WTC11 (cell line): Measurements from ENCODE around the gene SERPINB1. TPM values are rescaled to one million over a fixed set of nuclear protein-coding genes. Genes with fewer than 3 reads are reported as not detected.

Experiments
- ATAC-seq: fragments of 200-7000 bp; cut with Tn5 transposase; 2 replicates; pipeline ENCODE4 v1.10.0; 2021; ENCODE audit warnings: mild to moderate bottlenecking, moderate library complexity
- CTCF ChIA-PET: fragments of 300-600 bp; sonication (Branson Sonifier 250); formaldehyde crosslinking; loops from one replicate; lab custom pipeline; 2021; ENCODE audit warnings: antibody characterized with exemption; lab: Charles Lee
- POLR2A ChIA-PET: fragments of 350-600 bp; sonication (Branson Sonifier 250); formaldehyde crosslinking; loops from one replicate; lab custom pipeline; 2021; ENCODE audit warnings: antibody characterized with exemption; lab: Charles Lee
- DNase-seq: peaks from one replicate; pipeline ENCODE4 v3.0.0; 2021; ENCODE audit warnings: low spot score
- H3K27ac Mint-ChIP-seq: 2 replicates; pipeline ENCODE4 v1.8.0; 2021; ENCODE audit warnings: mixed read lengths
- H3K27me3 Mint-ChIP-seq: 2 replicates; pipeline ENCODE4 v1.8.0; 2021; ENCODE audit warnings: low read depth, mild to moderate bottlenecking, moderate library complexity, mixed read lengths
- H3K36me3 Mint-ChIP-seq: 2 replicates; pipeline ENCODE4 v1.8.0; 2021; ENCODE audit warnings: mixed read lengths
- H3K4me1 Mint-ChIP-seq: 2 replicates; pipeline ENCODE4 v1.8.0; 2022; ENCODE audit warnings: mixed read lengths
- H3K4me3 Mint-ChIP-seq: 2 replicates; pipeline ENCODE4 v1.8.0; 2021; ENCODE audit warnings: mild to moderate bottlenecking, moderate library complexity, mixed read lengths
- H3K9me3 Mint-ChIP-seq: 2 replicates; pipeline ENCODE4 v1.8.0; 2021; ENCODE audit warnings: mixed read lengths
- AFF4 ChIP-seq: sonication (generic); formaldehyde crosslinking; IDR thresholded peaks from 2 replicates; pipeline ENCODE4 v1.8.1; 2023; ENCODE audit warnings: mild to moderate bottlenecking, missing genetic modification reagents, borderline replicate concordance
- ARID4B ChIP-seq: sonication (generic); formaldehyde crosslinking; IDR thresholded peaks from 2 replicates; pipeline ENCODE4 v1.8.0; 2023; ENCODE audit warnings: missing genetic modification reagents, mild to moderate bottlenecking, borderline replicate concordance
- ATF2 ChIP-seq: sonication (generic); formaldehyde crosslinking; IDR thresholded peaks from 2 replicates; pipeline ENCODE4 v1.8.1; 2022; ENCODE audit warnings: low read depth, missing genetic modification reagents, borderline replicate concordance
- ETV6 ChIP-seq: sonication (generic); formaldehyde crosslinking; IDR thresholded peaks from 2 replicates; pipeline ENCODE4 v1.8.1; 2022; ENCODE audit warnings: mild to moderate bottlenecking, missing genetic modification reagents
- FOXJ3 ChIP-seq: sonication (generic); formaldehyde crosslinking; IDR thresholded peaks from 2 replicates; pipeline ENCODE4 v1.9.0; 2021; ENCODE audit warnings: missing genetic modification reagents, mild to moderate bottlenecking, borderline replicate concordance
- FOXK1 ChIP-seq: sonication (generic); formaldehyde crosslinking; IDR thresholded peaks from 2 replicates; pipeline ENCODE4 v1.8.0; 2022; ENCODE audit warnings: mild to moderate bottlenecking, moderate library complexity, missing genetic modification reagents
- JUN ChIP-seq: sonication (generic); formaldehyde crosslinking; IDR thresholded peaks from 2 replicates; pipeline ENCODE4 v1.8.0; 2023; ENCODE audit warnings: mild to moderate bottlenecking, missing genetic modification reagents
- NFATC4 ChIP-seq: fragments of 250-450 bp; sonication (Bioruptor Pico); IDR thresholded peaks from 2 replicates; pipeline ENCODE4 v1.9.0; 2021; ENCODE audit warnings: mild to moderate bottlenecking
- NR2C2 ChIP-seq: sonication (generic); formaldehyde crosslinking; IDR thresholded peaks from 2 replicates; pipeline ENCODE4 v1.8.0; 2022; ENCODE audit warnings: mild to moderate bottlenecking, missing genetic modification reagents
- TEAD4 ChIP-seq: sonication (generic); formaldehyde crosslinking; IDR thresholded peaks from 2 replicates; pipeline ENCODE4 v1.8.0; 2022; ENCODE audit warnings: mild to moderate bottlenecking, missing genetic modification reagents
- USF1 ChIP-seq: sonication (generic); formaldehyde crosslinking; IDR thresholded peaks from 2 replicates; pipeline ENCODE4 v1.8.0; 2022; ENCODE audit warnings: mild to moderate bottlenecking, missing genetic modification reagents
- ZBTB21 ChIP-seq: sonication (generic); formaldehyde crosslinking; IDR thresholded peaks from 2 replicates; pipeline ENCODE4 v1.8.1; 2023; ENCODE audit warnings: mild to moderate bottlenecking, missing genetic modification reagents, borderline replicate concordance
- ZNF121 ChIP-seq: sonication (generic); formaldehyde crosslinking; IDR thresholded peaks from 2 replicates; pipeline ENCODE4 v1.8.0; 2023; ENCODE audit warnings: missing genetic modification reagents
- ZNF425 ChIP-seq: fragments of 250-450 bp; sonication (Bioruptor Pico); conservative IDR thresholded peaks from 2 replicates; pipeline ENCODE4 v1.9.0; 2021; ENCODE audit warnings: mild to moderate bottlenecking
- ZNF532 ChIP-seq: fragments of 250-450 bp; sonication (Bioruptor Pico); IDR thresholded peaks from 2 replicates; pipeline ENCODE4 v1.9.0; 2021; ENCODE audit warnings: mild to moderate bottlenecking, borderline replicate concordance
- ZNF671 ChIP-seq: fragments of 250-450 bp; sonication (Bioruptor Pico); IDR thresholded peaks from 2 replicates; pipeline ENCODE4 v1.8.0; 2021; ENCODE audit warnings: mild to moderate bottlenecking
- total RNA-seq: library from RNA; stranded (reverse); gene quantifications from 3 replicates; pipeline ENCODE4 v1.2.3, GENCODE V29; 2021

Gene SERPINB1
- total RNA-seq, 1 experiment from 2014 or later, result 14.8 TPM

- TF ChIP-seq ZNF425 (CRISPR knock-in tag) (0 out of 2 replicates have a peak, but pooled peaks have one; percentile 20), ARID4B (no peak), FOXK1 (CRISPR knock-in tag) (no peak; the same call in 1 of the 2 replicates), USF1 (no peak), TEAD4 (peak; percentile 57; the same call in 1 of the 2 replicates), NFATC4 (CRISPR knock-in tag) (no peak), JUN (no peak), ATF2 (CRISPR knock-in tag) (no peak), FOXJ3 (CRISPR knock-in tag) (no peak), NR2C2 (CRISPR knock-in tag) (no peak)
Observed at GRCh38 chr6:2876210-2877056, 34.8 kb upstream of the SERPINB1 start (continued).

- POLR2A ChIA-PET, result no interaction called here
- Mint-ChIP-seq H3K4me1 (peaks cover 56% of the 10 kb centered on the region), H3K4me3 (peak overlapping the region; percentile 81), H3K36me3 (no peaks in the 10 kb centered on the region), H3K27ac (no peak overlapping the region), H3K27me3 (peaks cover 22% of the 10 kb centered on the region), H3K9me3 (peaks cover 7% of the 10 kb centered on the region)
- CTCF ChIA-PET, result interaction anchor here (0.6 to 1.3 kb wide), 3 partner anchors 22 to 79 kb away, joined by 3 read pairs; no protein-coding TSS in a partner anchor
- ATAC-seq, result peak; percentile 61
- peak; percentile 63 for DNase-seq
- peak; percentile 54; the same call in 1 of the 2 replicates for TF ChIP-seq FOXK1 (CRISPR knock-in tag)
- TF ChIP-seq AFF4, result no peak
- no peak for TF ChIP-seq ZNF532 (CRISPR knock-in tag)
- peak; percentile 63; the same call in 1 of the 2 replicates for TF ChIP-seq ETV6 (CRISPR knock-in tag)
- TF ChIP-seq ZNF121 (CRISPR knock-in tag), result no peak
- TF ChIP-seq ZNF671, result no peak
- TF ChIP-seq ZBTB21 (CRISPR knock-in tag), result no peak
Observed at GRCh38 chr6:2875359-2876191, 33.9 kb upstream of the SERPINB1 start.
